Lung (tissue), 13 donors: ENCODE results near the gene MSRB2. TPM values are rescaled to one million over a fixed set of nuclear protein-coding genes. Genes with fewer than 3 reads are reported as not detected.

Source experiments
- ATAC-seq: fragments of 200-7000 bp; cut with Tn5 transposase; one replicate; pipeline ENCODE4 v1.9.1; 2020; ENCODE audit warnings: moderate number of reproducible peaks; ENCODE audit not compliant: insufficient read depth, low FRiP score
- DNase-seq, 3 donors: peaks; one replicate each; pipeline ENCODE4 v3.0.0-alpha.2; 2013 to 2017
- H3K27ac ChIP-seq, 2 donors: one replicate each; pipeline ENCODE4 v1.5.1; 2013; ENCODE audit warnings: mild to moderate bottlenecking in 2 of 2, moderate library complexity in 2 of 2, control low read depth in 1 of 2, inconsistent platforms in 1 of 2, low read depth in 1 of 2, low read length in 1 of 2
- H3K27me3 ChIP-seq, 3 donors: one replicate each; pipeline ENCODE4 v1.5.1; 2013; ENCODE audit warnings: low read length in 2 of 3; ENCODE audit not compliant: control insufficient read depth in 3 of 3, insufficient read depth in 3 of 3
- H3K36me3 ChIP-seq, 4 donors: one replicate each; pipeline ENCODE4 v1.5.1; 2013; ENCODE audit warnings: low read length in 4 of 4, mild to moderate bottlenecking in 1 of 4, moderate library complexity in 1 of 4; ENCODE audit not compliant: control insufficient read depth in 4 of 4, insufficient read depth in 4 of 4
- H3K4me1 ChIP-seq, 5 donors: one replicate each; pipeline ENCODE4 v1.5.1; 2013; ENCODE audit warnings: low read length in 5 of 5, mild to moderate bottlenecking in 2 of 5, moderate library complexity in 1 of 5; ENCODE audit not compliant: control insufficient read depth in 5 of 5, insufficient read depth in 5 of 5
- H3K4me3 ChIP-seq: one replicate; pipeline ENCODE4 v1.5.1; 2013; ENCODE audit warnings: mild to moderate bottlenecking, control low read depth, moderate library complexity
- H3K9ac ChIP-seq, 2 donors: one replicate each; pipeline ENCODE4 v1.5.1; 2013; ENCODE audit warnings: low read length in 2 of 2, control low read depth in 1 of 2; ENCODE audit not compliant: insufficient read depth in 1 of 2
- H3K9me3 ChIP-seq, 4 donors: one replicate each; pipeline ENCODE4 v1.5.1; 2013; ENCODE audit warnings: low read length in 3 of 4, mild to moderate bottlenecking in 1 of 4, moderate library complexity in 1 of 4; ENCODE audit not compliant: control insufficient read depth in 4 of 4, insufficient read depth in 3 of 4
- WGBS, 2 donors: extraction: QIAGEN DNeasy Blood & Tissue Kit; methylation state at CpG; one replicate each; pipeline ENCODE4 v1.1.7; 2013; 5-methylcytosine and 5-hydroxymethylcytosine counted together
- polyA plus RNA-seq, 2 donors: library from polyadenylated mRNA; stranded (reverse); fragments of 200-250 nt; gene quantifications; one replicate each; pipeline ENCODE4 v1.2.1, GENCODE V29; 2013
- small RNA-seq: library from RNA; depleted of rRNA; stranded (forward); fragments of <200 nt; gene quantifications from one replicate; pipeline ENCODE3, GENCODE V24; 2014; ENCODE audit warnings: low replicate concordance
- total RNA-seq, 2 donors: library from RNA; depleted of rRNA in 1 of 2; stranded (reverse); fragments of >200 nt in 1 of 2; gene quantifications; one replicate each; pipeline ENCODE4 v1.2.1, GENCODE V29; 2014 to 2021
- TF ChIP-seq, protein P1 (sequence below): IDR thresholded peaks from 2 replicates; pipeline ENCODE4 v1.5.1; 2012; ENCODE audit warnings: mild to moderate bottlenecking; ENCODE audit errors: control extremely low read depth, extremely low read depth
- donor health status: control.
- donor health status: control.
- donor health status: Bipolar disorder and iron deficiency.
- donor health status: healthy.
- donor health status: DM: yes; HTN: yes; CAD: no.

The MSRB2 gene
- total and polyA plus RNA-seq, 4 donors, result 15.6 to 27.1 (median 20.5) TPM

DNA sequence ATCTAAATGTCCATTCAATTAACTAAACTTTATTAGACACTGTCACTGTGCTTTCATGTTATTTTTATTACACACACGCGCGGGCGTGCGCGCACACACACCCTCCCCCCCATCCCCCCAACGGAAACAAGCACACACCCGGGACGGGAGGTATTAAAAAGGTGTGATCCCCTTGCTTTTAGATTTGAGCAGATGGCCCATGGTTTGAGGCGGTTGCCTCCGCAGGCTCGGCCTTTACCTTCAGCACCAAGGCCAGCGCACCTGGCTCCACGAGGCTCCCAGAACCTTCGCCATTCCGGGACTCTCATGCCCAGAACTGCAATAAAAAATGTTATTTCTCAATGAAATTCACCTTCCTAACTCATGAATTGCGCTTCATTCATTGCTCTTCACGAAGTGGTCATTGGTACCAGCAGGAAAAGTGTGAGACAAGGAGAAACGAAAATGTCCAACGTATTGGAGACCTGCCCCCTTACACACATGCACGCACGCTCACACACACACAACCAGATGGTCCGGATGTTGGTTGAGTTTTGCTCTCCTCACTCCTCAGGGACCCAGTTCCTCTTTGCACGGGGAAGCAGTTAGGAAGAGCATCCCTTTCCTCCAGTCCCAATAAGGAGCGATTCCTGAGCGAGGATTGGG is 76.0 kb downstream of the MSRB2 start:
- no peaks in the 10 kb centered on the region for H3K36me3 ChIP-seq
- TF ChIP-seq, protein P1, sequence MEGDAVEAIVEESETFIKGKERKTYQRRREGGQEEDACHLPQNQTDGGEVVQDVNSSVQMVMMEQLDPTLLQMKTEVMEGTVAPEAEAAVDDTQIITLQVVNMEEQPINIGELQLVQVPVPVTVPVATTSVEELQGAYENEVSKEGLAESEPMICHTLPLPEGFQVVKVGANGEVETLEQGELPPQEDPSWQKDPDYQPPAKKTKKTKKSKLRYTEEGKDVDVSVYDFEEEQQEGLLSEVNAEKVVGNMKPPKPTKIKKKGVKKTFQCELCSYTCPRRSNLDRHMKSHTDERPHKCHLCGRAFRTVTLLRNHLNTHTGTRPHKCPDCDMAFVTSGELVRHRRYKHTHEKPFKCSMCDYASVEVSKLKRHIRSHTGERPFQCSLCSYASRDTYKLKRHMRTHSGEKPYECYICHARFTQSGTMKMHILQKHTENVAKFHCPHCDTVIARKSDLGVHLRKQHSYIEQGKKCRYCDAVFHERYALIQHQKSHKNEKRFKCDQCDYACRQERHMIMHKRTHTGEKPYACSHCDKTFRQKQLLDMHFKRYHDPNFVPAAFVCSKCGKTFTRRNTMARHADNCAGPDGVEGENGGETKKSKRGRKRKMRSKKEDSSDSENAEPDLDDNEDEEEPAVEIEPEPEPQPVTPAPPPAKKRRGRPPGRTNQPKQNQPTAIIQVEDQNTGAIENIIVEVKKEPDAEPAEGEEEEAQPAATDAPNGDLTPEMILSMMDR, result no peak
- peaks cover 35 to 69% (median 50%) of the 10 kb centered on the region in 3 donors for H3K27me3 ChIP-seq
- no peak overlapping the region for H3K4me3 ChIP-seq
- DNase-seq, result peak; percentile 49 to 72 (median 59)
- H3K9me3 ChIP-seq, result peaks cover 0 to 12% (median 0%) of the 10 kb centered on the region in 4 donors
- peaks cover 0 to 11% (median 0%) of the 10 kb centered on the region in 5 donors for H3K4me1 ChIP-seq
- no peak overlapping the region for H3K9ac ChIP-seq
- H3K27ac ChIP-seq, result no peak overlapping the region
- 13 to 15% methylated on average over 26 of the region's 26 CpGs for WGBS, 2 donors
- ATAC-seq, result no peak

Small RNAs within 50 kb of the gene (small RNA-seq; reads per million reads assigned to genes)
- gene RF00561, result not detected

Other genes with a start within 250 kb of the MSRB2 start
- gene ARMC3, start 167.5 kb upstream of the MSRB2 start, total RNA-seq, result 10 to 100 TPM; 20.2 to 32.8 TPM
- gene ARMC3, start 167.5 kb upstream of the MSRB2 start, polyA plus RNA-seq, result 1 to 10 TPM; 4.0 to 6.2 TPM
- not detected for gene PTF1A, start 96.7 kb downstream of the MSRB2 start, total RNA-seq
- not detected for gene PTF1A, start 96.7 kb downstream of the MSRB2 start, polyA plus RNA-seq
- 1 to 10 TPM in 1 of 2 donors, under 1 TPM in 1; 0.68 to 2.3 TPM for gene C10orf67, start 249.2 kb downstream of the MSRB2 start, total RNA-seq
- 1 to 10 TPM in 1 of 2 donors, under 1 TPM in 1; 0.33 to 1.1 TPM for gene C10orf67, start 249.2 kb downstream of the MSRB2 start, polyA plus RNA-seq